OCI-LY3 (cell line): Measurements from ENCODE around the gene GRID1.

Source experiments
- EZH2phosphoT487 ChIP-seq: fragments of 200-600 bp; shearing (Covaris generic); IDR thresholded peaks from 2 replicates; pipeline ENCODE4 v1.6.1; 2018; ENCODE audit warnings: antibody characterized with exemption, mixed run types, low read depth
- TF ChIP-seq, protein P1 (sequence below): fragments of 200-600, 300-600 bp; sonication (generic); IDR thresholded peaks from 2 replicates; pipeline ENCODE4 v1.5.1; 2014; ENCODE audit warnings: antibody characterized with exemption, low read length, low read depth

DNA sequence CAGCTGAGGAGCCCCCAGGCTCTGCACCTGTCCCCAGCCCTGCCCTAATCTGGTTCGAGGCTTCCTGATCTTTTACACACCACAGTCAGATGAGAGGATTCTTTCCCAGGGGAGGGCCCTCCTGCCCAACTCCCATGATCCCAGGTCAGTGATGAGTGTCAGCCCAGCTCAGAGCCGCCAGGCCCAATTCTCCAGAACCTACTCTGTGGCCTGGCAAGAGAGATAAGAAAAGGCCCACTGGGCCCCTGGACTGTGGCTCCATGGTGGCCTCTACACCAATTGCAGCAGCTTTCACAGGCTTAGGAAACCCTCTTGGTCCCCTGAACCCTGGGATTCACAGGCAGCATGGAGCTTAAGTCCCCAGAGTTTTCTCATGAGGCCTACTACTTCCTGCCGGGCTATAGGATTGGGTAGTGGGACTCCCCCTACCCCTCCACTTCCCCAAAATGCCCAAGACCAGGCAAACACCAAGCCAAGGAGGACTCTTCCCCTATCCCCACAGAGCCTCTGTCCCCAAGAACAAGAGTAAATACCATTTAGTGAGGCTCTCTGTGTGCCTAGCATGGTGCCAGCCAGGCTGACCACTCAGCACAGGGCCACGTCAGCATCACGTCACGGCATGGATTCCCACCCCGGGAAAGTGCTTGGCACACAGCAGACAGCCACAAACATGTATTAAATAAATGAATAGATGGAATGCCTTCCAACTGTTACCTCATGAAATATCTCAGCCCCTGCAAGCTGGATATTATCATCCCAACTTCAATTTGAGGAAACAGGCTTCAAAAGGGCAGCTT lies 100.0 kb downstream of the GRID1 start:
- TF ChIP-seq, protein P1, sequence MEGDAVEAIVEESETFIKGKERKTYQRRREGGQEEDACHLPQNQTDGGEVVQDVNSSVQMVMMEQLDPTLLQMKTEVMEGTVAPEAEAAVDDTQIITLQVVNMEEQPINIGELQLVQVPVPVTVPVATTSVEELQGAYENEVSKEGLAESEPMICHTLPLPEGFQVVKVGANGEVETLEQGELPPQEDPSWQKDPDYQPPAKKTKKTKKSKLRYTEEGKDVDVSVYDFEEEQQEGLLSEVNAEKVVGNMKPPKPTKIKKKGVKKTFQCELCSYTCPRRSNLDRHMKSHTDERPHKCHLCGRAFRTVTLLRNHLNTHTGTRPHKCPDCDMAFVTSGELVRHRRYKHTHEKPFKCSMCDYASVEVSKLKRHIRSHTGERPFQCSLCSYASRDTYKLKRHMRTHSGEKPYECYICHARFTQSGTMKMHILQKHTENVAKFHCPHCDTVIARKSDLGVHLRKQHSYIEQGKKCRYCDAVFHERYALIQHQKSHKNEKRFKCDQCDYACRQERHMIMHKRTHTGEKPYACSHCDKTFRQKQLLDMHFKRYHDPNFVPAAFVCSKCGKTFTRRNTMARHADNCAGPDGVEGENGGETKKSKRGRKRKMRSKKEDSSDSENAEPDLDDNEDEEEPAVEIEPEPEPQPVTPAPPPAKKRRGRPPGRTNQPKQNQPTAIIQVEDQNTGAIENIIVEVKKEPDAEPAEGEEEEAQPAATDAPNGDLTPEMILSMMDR, result no peak
- no peak for TF ChIP-seq EZH2phosphoT487
